ENCODE results near the gene NEUROG2.
"Not testable (repeated sequence)": the region's sequence is repeated elsewhere in the genome, so short reads cannot be mapped to it uniquely, and the experiment has no call there.

NEUROG2 gene

GRCh38 chr4:112516066-112516470 is at the start of gene NEUROG2:
Gene NEUROG2, minus strand, starts transcription at chr4:112516180. Its CDS starts 705 bp downstream, at chr4:112515475.
- peak within 1 kb of the TSS; percentile 72 for H3K4me3 ChIP-seq (ENCODE audit: low read depth, low read length)
- peak within 1 kb of the TSS; percentile 4 for H2AFZ ChIP-seq (ENCODE audit: low read length, unreplicated experiment)
- H3K27ac ChIP-seq (ENCODE audit: low read depth, low read length), result no peak within 1 kb of the TSS
- H3K4me1 ChIP-seq (ENCODE audit: control insufficient read depth, insufficient read depth, low read length, unreplicated experiment), result no peaks in the 10 kb centered on the region
- no peaks in the 10 kb centered on the region for H3K36me3 ChIP-seq (ENCODE audit: insufficient read depth, low read length)
- H3K27me3 ChIP-seq (ENCODE audit: insufficient read depth, low read length), result peaks cover 100% of the 10 kb centered on the region
- no peaks in the 10 kb centered on the region for H3K79me2 ChIP-seq (ENCODE audit: control insufficient read depth, insufficient read depth, low read length, unreplicated experiment)

- no peaks in the 10 kb centered on the region for H3K79me2 ChIP-seq (ENCODE audit: control insufficient read depth, insufficient read depth, low read length, unreplicated experiment)
- H3K36me3 ChIP-seq (ENCODE audit: insufficient read depth, low read length), result peaks cover 6% of the 10 kb centered on the region; the same call in 1 of the 2 replicates
- H3K27ac ChIP-seq (ENCODE audit: low read depth, low read length), result no peak overlapping the region
- no peaks in the 10 kb centered on the region for H3K4me1 ChIP-seq (ENCODE audit: control insufficient read depth, insufficient read depth, low read length, unreplicated experiment)
- H3K4me3 ChIP-seq (ENCODE audit: low read depth, low read length), result no peak overlapping the region
- no peaks in the 10 kb centered on the region for H3K27me3 ChIP-seq (ENCODE audit: insufficient read depth, low read length)
- H2AFZ ChIP-seq (ENCODE audit: low read length, unreplicated experiment), result no peak overlapping the region
Observed at GRCh38 chr4:112564706-112565270, 48.8 kb upstream of the NEUROG2 start.

- H3K27ac ChIP-seq (ENCODE audit: low read depth, low read length), result no peak overlapping the region
- H3K36me3 ChIP-seq (ENCODE audit: insufficient read depth, low read length), result peaks cover 6% of the 10 kb centered on the region; the same call in 1 of the 2 replicates
- H3K79me2 ChIP-seq (ENCODE audit: control insufficient read depth, insufficient read depth, low read length, unreplicated experiment), result no peaks in the 10 kb centered on the region
- no peaks in the 10 kb centered on the region for H3K27me3 ChIP-seq (ENCODE audit: insufficient read depth, low read length)
- no peaks in the 10 kb centered on the region for H3K4me1 ChIP-seq (ENCODE audit: control insufficient read depth, insufficient read depth, low read length, unreplicated experiment)
- H2AFZ ChIP-seq (ENCODE audit: low read length, unreplicated experiment), result no peak overlapping the region
- H3K4me3 ChIP-seq (ENCODE audit: low read depth, low read length), result no peak overlapping the region
Observed at GRCh38 chr4:112563431-112564200, 47.6 kb upstream of the NEUROG2 start.

GRCh38 chr4:112562254-112562879 is 46.4 kb upstream of the NEUROG2 start:
- H3K27me3 ChIP-seq (ENCODE audit: insufficient read depth, low read length), result no peaks in the 10 kb centered on the region
- 0 out of 2 replicates have a peak, but pooled peaks cover 6% of the 10 kb centered on the region for H3K36me3 ChIP-seq (ENCODE audit: insufficient read depth, low read length)
- H3K79me2 ChIP-seq (ENCODE audit: control insufficient read depth, insufficient read depth, low read length, unreplicated experiment), result no peaks in the 10 kb centered on the region
- H3K4me1 ChIP-seq (ENCODE audit: control insufficient read depth, insufficient read depth, low read length, unreplicated experiment), result no peaks in the 10 kb centered on the region
- H2AFZ ChIP-seq (ENCODE audit: low read length, unreplicated experiment), result no peak overlapping the region
- no peak overlapping the region for H3K27ac ChIP-seq (ENCODE audit: low read depth, low read length)
- H3K4me3 ChIP-seq (ENCODE audit: low read depth, low read length), result no peak overlapping the region

- Histone ChIP-seq H3K79me2 (ENCODE audit: control insufficient read depth, insufficient read depth, low read length, unreplicated experiment) (no peaks in the 10 kb centered on the region), H3K27ac (ENCODE audit: low read depth, low read length) (no peak overlapping the region), H3K4me3 (ENCODE audit: low read depth, low read length) (no peak overlapping the region), H3K4me1 (ENCODE audit: control insufficient read depth, insufficient read depth, low read length, unreplicated experiment) (no peaks in the 10 kb centered on the region), H2AFZ (ENCODE audit: low read length, unreplicated experiment) (no peak overlapping the region), H3K36me3 (ENCODE audit: insufficient read depth, low read length) (0 out of 2 replicates have a peak, but pooled peaks cover 6% of the 10 kb centered on the region), H3K27me3 (ENCODE audit: insufficient read depth, low read length) (no peaks in the 10 kb centered on the region)
Observed at GRCh38 chr4:112560084-112560483, 44.1 kb upstream of the NEUROG2 start.

- H3K79me2 ChIP-seq (ENCODE audit: control insufficient read depth, insufficient read depth, low read length, unreplicated experiment), result no peaks in the 10 kb centered on the region
- no peaks in the 10 kb centered on the region for H3K27me3 ChIP-seq (ENCODE audit: insufficient read depth, low read length)
- no peak overlapping the region for H3K4me3 ChIP-seq (ENCODE audit: low read depth, low read length)
- H2AFZ ChIP-seq (ENCODE audit: low read length, unreplicated experiment), result no peak overlapping the region
- H3K27ac ChIP-seq (ENCODE audit: low read depth, low read length), result no peak overlapping the region
- no peaks in the 10 kb centered on the region for H3K4me1 ChIP-seq (ENCODE audit: control insufficient read depth, insufficient read depth, low read length, unreplicated experiment)
- 0 out of 2 replicates have a peak, but pooled peaks cover 6% of the 10 kb centered on the region for H3K36me3 ChIP-seq (ENCODE audit: insufficient read depth, low read length)
Observed at GRCh38 chr4:112559053-112559452, 43.1 kb upstream of the NEUROG2 start.

GRCh38 chr4:112557676-112558411 is 41.9 kb upstream of the NEUROG2 start:
- Histone ChIP-seq H3K4me1 (ENCODE audit: control insufficient read depth, insufficient read depth, low read length, unreplicated experiment) (peaks cover 9% of the 10 kb centered on the region), H3K36me3 (ENCODE audit: insufficient read depth, low read length) (0 out of 2 replicates have a peak, but pooled peaks cover 10% of the 10 kb centered on the region), H3K27me3 (ENCODE audit: insufficient read depth, low read length) (no peaks in the 10 kb centered on the region), H3K4me3 (ENCODE audit: low read depth, low read length) (no peak overlapping the region), H3K79me2 (ENCODE audit: control insufficient read depth, insufficient read depth, low read length, unreplicated experiment) (no peaks in the 10 kb centered on the region), H3K27ac (ENCODE audit: low read depth, low read length) (no peak overlapping the region), H2AFZ (ENCODE audit: low read length, unreplicated experiment) (no peak overlapping the region)

- H3K27ac ChIP-seq (ENCODE audit: low read depth, low read length); H3K4me3 ChIP-seq (ENCODE audit: low read depth, low read length); H3K27me3 ChIP-seq (ENCODE audit: insufficient read depth, low read length); H3K36me3 ChIP-seq (ENCODE audit: insufficient read depth, low read length); H3K79me2 ChIP-seq (ENCODE audit: control insufficient read depth, insufficient read depth, low read length, unreplicated experiment); H2AFZ ChIP-seq (ENCODE audit: low read length, unreplicated experiment): not testable (repeated sequence)
- peaks cover 29% of the 10 kb centered on the region for H3K4me1 ChIP-seq (ENCODE audit: control insufficient read depth, insufficient read depth, low read length, unreplicated experiment)
Observed at GRCh38 chr4:112554271-112554670, 38.3 kb upstream of the NEUROG2 start.

GRCh38 chr4:112552668-112553067 is 36.7 kb upstream of the NEUROG2 start:
- H3K27ac ChIP-seq (ENCODE audit: low read depth, low read length), result peak overlapping the region; percentile 48
- no peaks in the 10 kb centered on the region for H3K79me2 ChIP-seq (ENCODE audit: control insufficient read depth, insufficient read depth, low read length, unreplicated experiment)
- H2AFZ ChIP-seq (ENCODE audit: low read length, unreplicated experiment), result no peak overlapping the region
- H3K4me3 ChIP-seq (ENCODE audit: low read depth, low read length), result peak overlapping the region; percentile 29; the same call in 1 of the 2 replicates
- H3K4me1 ChIP-seq (ENCODE audit: control insufficient read depth, insufficient read depth, low read length, unreplicated experiment), result peaks cover 29% of the 10 kb centered on the region
- H3K36me3 ChIP-seq (ENCODE audit: insufficient read depth, low read length), result 0 out of 2 replicates have a peak, but pooled peaks cover 4% of the 10 kb centered on the region
- no peaks in the 10 kb centered on the region for H3K27me3 ChIP-seq (ENCODE audit: insufficient read depth, low read length)

- H3K27me3 ChIP-seq (ENCODE audit: insufficient read depth, low read length), result no peaks in the 10 kb centered on the region
- H3K36me3 ChIP-seq (ENCODE audit: insufficient read depth, low read length), result 0 out of 2 replicates have a peak, but pooled peaks cover 4% of the 10 kb centered on the region
- peak overlapping the region; percentile 62 for H3K27ac ChIP-seq (ENCODE audit: low read depth, low read length)
- H3K4me3 ChIP-seq (ENCODE audit: low read depth, low read length), result no peak overlapping the region; the same call in 1 of the 2 replicates
- H3K79me2 ChIP-seq (ENCODE audit: control insufficient read depth, insufficient read depth, low read length, unreplicated experiment), result no peaks in the 10 kb centered on the region
- H3K4me1 ChIP-seq (ENCODE audit: control insufficient read depth, insufficient read depth, low read length, unreplicated experiment), result peaks cover 29% of the 10 kb centered on the region
- peak overlapping the region; percentile 31 for H2AFZ ChIP-seq (ENCODE audit: low read length, unreplicated experiment)
Observed at GRCh38 chr4:112550728-112551127, 34.7 kb upstream of the NEUROG2 start.

Measured in ACC112 (cell line).